Transverse colon (tissue), 4 donors: ENCODE measurements around the gene OGFR. TPM values are rescaled to one million over a fixed set of nuclear protein-coding genes. Genes with fewer than 3 reads are reported as not detected.

Experiments used
- DNase-seq: peaks from one replicate; pipeline ENCODE4 v3.0.0-alpha.2; 2019
- H3K27ac ChIP-seq, 4 donors: fragments of 200-600 bp; sonication (generic); 2 replicates each; pipeline ENCODE4 v1.5.1; 2016 to 2018; ENCODE audit warnings: inconsistent platforms in 4 of 4
- H3K27me3 ChIP-seq: fragments of 200-600 bp; sonication (generic); 2 replicates; pipeline ENCODE4 v1.5.1; 2017; ENCODE audit warnings: inconsistent platforms
- H3K36me3 ChIP-seq, 4 donors: fragments of 200-600 bp; sonication (generic); 2 replicates each; pipeline ENCODE4 v1.5.1; 2017 to 2019; ENCODE audit warnings: inconsistent platforms in 4 of 4
- H3K4me1 ChIP-seq, 4 donors: fragments of 200-600 bp; sonication (generic); 2 replicates each; pipeline ENCODE4 v1.5.1; 2017 to 2020; ENCODE audit warnings: inconsistent platforms in 4 of 4
- H3K4me3 ChIP-seq, 4 donors: fragments of 200-600 bp; sonication (generic); 1 replicate in 1 of 4; 2 replicates in 3 of 4; pipeline versions ENCODE4 v1.5.1 to v1.6.1; 2017 to 2019; ENCODE audit warnings: inconsistent platforms in 4 of 4
- H3K9me3 ChIP-seq, 2 donors: fragments of 200-600 bp; sonication (generic); 2 replicates each; pipeline ENCODE4 v1.5.1; 2017 to 2019; ENCODE audit warnings: inconsistent platforms in 2 of 2
- CTCF ChIP-seq, 5 experiments: fragments of 200-600 bp in 3 of 5; fragments of 450-650 bp in 2 of 5; sonication (generic) in 3 of 5; IDR thresholded peaks; 1 replicate in 2 of 5; 2 replicates in 3 of 5; pipeline ENCODE4 v1.5.1; 2016 to 2017; ENCODE audit warnings: antibody characterized with exemption in 5 of 5, inconsistent platforms in 3 of 5, mild to moderate bottlenecking in 2 of 5, moderate library complexity in 1 of 5
- EP300 ChIP-seq: sonication (generic); formaldehyde crosslinking; IDR thresholded peaks from one replicate; pipeline ENCODE4 v1.6.1; 2017; ENCODE audit warnings: antibody characterized with exemption, low read depth
- POLR2A ChIP-seq: fragments of 450-650 bp; IDR thresholded peaks from one replicate; pipeline ENCODE4 v1.6.1; 2016; ENCODE audit warnings: antibody characterized with exemption, mild to moderate bottlenecking, moderate library complexity
- POLR2AphosphoS5 ChIP-seq, 3 donors: sonication (generic); formaldehyde crosslinking; IDR thresholded peaks; one replicate each; pipeline ENCODE4 v1.6.1; 2016; ENCODE audit warnings: antibody characterized with exemption in 3 of 3
- WGBS, 2 donors: methylation state at CpG; one replicate each; pipeline ENCODE4 v1.1.5; 2018; ENCODE audit warnings: low coverage in 1 of 2; 5-methylcytosine and 5-hydroxymethylcytosine counted together
- in situ Hi-C, 4 donors: fragments of 200-750 bp; cut with MboI; loops; one replicate each; pipeline versions ENCODE4 v1.15.0 to v1.15.1; 2017; ENCODE audit warnings: low sequenced_read_pairs in 3 of 4, low pct_ligation_motif_present in 1 of 4, low pct_unique_long_range_greater_than_20kb in 1 of 4
- intact Hi-C: fragments of 100-400 bp; cut with DNase I; formaldehyde crosslinking; loops from one replicate; pipeline ENCODE4 v1.15.1; 2023; ENCODE audit warnings: low total_unique reads
- total RNA-seq, 4 donors: library from RNA; depleted of rRNA; stranded (reverse); fragments of >200 nt; gene quantifications; one replicate each; pipeline ENCODE4 v1.1.0, GENCODE V29; 2016

Gene OGFR
- total RNA-seq, 4 donors from 2014 or later, result 55.2 to 137 (median 71.1) TPM

- DNase-seq, result no peak
- intact Hi-C loops (no loop called here), in situ Hi-C loops (no loop called here)
- Histone ChIP-seq H3K4me1 (peaks cover 15 to 16% (median 15%) of the 10 kb centered on the region in 4 donors), H3K9me3 (no peaks in the 10 kb centered on the region), H3K27me3 (peaks cover 18% of the 10 kb centered on the region), H3K36me3 (no peaks in the 10 kb centered on the region), H3K27ac (peak overlapping the region in 3 of 4 donors; percentile 78 to 83 (median 79)), H3K4me3 (peak overlapping the region in 1 of 4 donors; percentile 35)
- 86% methylated on average over 14 of the region's 38 CpGs; no CpG with 5 or more reads in 1 of the 2 donors for WGBS, 2 donors
- TF ChIP-seq POLR2A, result no peak
- TF ChIP-seq CTCF (IDR thresholded peaks at IDR 0.05), result no peak
- no peak for TF ChIP-seq POLR2AphosphoS5 (IDR thresholded peaks at IDR 0.05)
- no peak for TF ChIP-seq EP300
These were observed 19.2 kb downstream of the OGFR start for GRCh38 chr20:62823688-62824475.

- H3K4me1 ChIP-seq, result peaks cover 9 to 12% (median 11%) of the 10 kb centered on the region in 4 donors
- peak overlapping the region; percentile 21 to 83 (median 78) for H3K27ac ChIP-seq
- in situ Hi-C loops (no loop called here), intact Hi-C loops (no loop called here)
- H3K27me3 ChIP-seq, result peaks cover 10% of the 10 kb centered on the region
- H3K36me3 ChIP-seq, result no peaks in the 10 kb centered on the region
- DNase-seq, result peak; percentile 86
- H3K4me3 ChIP-seq, result peak overlapping the region in 3 of 4 donors; percentile 18 to 35 (median 29)
- TF ChIP-seq EP300 (no peak), POLR2AphosphoS5 (IDR thresholded peaks at IDR 0.05) (peak in 1 of 3 donors; percentile 70)
- WGBS, 2 donors, result 33% methylated on average over 13 of the region's 36 CpGs; no CpG with 5 or more reads in 1 of the 2 donors
- no peaks in the 10 kb centered on the region for H3K9me3 ChIP-seq
These were observed 20.1 kb downstream of the OGFR start for GRCh38 chr20:62824476-62825332.

GRCh38 chr20:62825333-62825985, 20.8 kb downstream of the OGFR start:
- no peak overlapping the region for H3K4me3 ChIP-seq

More at GRCh38 chr20:62825333-62825985, 20.8 kb downstream of the OGFR start:
- H3K4me1 ChIP-seq, result peaks cover 9 to 12% (median 11%) of the 10 kb centered on the region in 4 donors
- 70% methylated on average over 22 of the region's 22 CpGs; no CpG with 5 or more reads in 1 of the 2 donors for WGBS, 2 donors
- H3K36me3 ChIP-seq, result no peaks in the 10 kb centered on the region
- intact Hi-C loops (no loop called here), in situ Hi-C loops (no loop called here)
- TF ChIP-seq POLR2A, result no peak
- no peak for TF ChIP-seq POLR2AphosphoS5 (IDR thresholded peaks at IDR 0.05)
- TF ChIP-seq CTCF (IDR thresholded peaks at IDR 0.05), result no peak
- no peak for TF ChIP-seq EP300
- DNase-seq, result no peak
- no peaks in the 10 kb centered on the region for H3K9me3 ChIP-seq
- H3K27me3 ChIP-seq, result peaks cover 3% of the 10 kb centered on the region
- peak overlapping the region in 2 of 4 donors; percentile 78 to 83 for H3K27ac ChIP-seq
